GM12892 (cell line): Measurements from ENCODE around the gene HOXD8.

Source experiments
- DNase-seq: peaks from one replicate; pipeline ENCODE4 v3.0.0; 2011; ENCODE audit not compliant: insufficient read length
- FAIRE-seq: peaks from 2 replicates; lab custom pipeline; 2011; peaks lifted over from hg19 to GRCh38; lab: Jason Lieb, UNC
- POLR2A ChIP-seq: IDR thresholded peaks from 2 replicates; pipeline ENCODE4 v1.6.1; 2011; ENCODE audit warnings: low read depth, low read length, control low read depth
- POLR2AphosphoS5 ChIP-seq: IDR thresholded peaks from 2 replicates; pipeline ENCODE4 v1.6.1; 2011; ENCODE audit warnings: low read depth, low read length, control low read depth
- TAF1 ChIP-seq: IDR thresholded peaks from 2 replicates; pipeline ENCODE4 v1.6.1; 2011; ENCODE audit warnings: low read depth, mild to moderate bottlenecking, control low read depth, low read length, borderline replicate concordance

The HOXD8 gene

GRCh38 chr2:176138923-176139660 is 9.6 kb downstream of the HOXD8 start:
- DNase-seq: no peak
- FAIRE-seq: no peak
- TF ChIP-seq POLR2AphosphoS5: no peak
- TF ChIP-seq TAF1: no peak
- no peak for TF ChIP-seq POLR2A

DNA sequence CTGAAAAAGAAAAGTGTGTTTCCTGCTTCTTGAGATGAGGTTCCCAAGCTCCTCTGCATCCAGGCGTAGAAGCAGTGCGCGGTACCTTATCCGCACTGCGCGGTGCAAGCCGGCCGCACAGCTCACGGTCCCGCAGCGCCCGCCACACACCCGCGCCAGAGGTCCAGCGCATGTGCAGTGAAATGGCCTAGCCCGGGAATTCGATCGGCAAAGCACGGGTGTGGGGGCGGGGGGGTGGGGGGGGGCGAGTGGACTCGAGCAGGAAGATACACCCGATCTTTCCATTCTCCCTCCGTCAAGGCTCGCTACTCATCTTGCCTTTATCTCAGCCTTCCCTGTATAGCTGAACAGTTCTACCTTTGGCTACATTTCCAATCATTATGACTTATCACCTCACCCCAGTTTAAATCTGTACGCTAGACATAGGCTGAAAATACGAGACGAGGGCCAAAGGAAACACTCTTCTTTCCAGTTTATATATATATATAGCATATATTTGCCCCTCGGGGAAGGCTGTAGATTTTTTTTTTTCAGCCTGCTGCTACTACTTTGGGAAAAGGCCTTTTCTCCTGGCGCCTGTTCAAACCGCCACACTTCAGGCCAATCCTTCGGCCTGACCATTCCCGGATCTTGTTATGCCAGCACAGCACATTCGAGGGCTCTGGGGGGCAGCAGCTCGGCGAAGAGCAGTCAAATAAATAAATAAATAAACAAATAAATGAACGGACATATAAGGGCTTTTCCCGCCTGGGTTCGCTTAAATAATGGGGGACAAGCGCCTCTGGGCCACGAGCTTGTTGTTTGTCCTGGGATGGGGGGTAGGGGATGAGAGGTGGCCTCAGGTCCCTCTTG is 10.4 kb downstream of the HOXD8 start:
- FAIRE-seq (no peak), DNase-seq (no peak)
- no peak for TF ChIP-seq POLR2AphosphoS5
- TF ChIP-seq TAF1: no peak
- no peak for TF ChIP-seq POLR2A

DNA sequence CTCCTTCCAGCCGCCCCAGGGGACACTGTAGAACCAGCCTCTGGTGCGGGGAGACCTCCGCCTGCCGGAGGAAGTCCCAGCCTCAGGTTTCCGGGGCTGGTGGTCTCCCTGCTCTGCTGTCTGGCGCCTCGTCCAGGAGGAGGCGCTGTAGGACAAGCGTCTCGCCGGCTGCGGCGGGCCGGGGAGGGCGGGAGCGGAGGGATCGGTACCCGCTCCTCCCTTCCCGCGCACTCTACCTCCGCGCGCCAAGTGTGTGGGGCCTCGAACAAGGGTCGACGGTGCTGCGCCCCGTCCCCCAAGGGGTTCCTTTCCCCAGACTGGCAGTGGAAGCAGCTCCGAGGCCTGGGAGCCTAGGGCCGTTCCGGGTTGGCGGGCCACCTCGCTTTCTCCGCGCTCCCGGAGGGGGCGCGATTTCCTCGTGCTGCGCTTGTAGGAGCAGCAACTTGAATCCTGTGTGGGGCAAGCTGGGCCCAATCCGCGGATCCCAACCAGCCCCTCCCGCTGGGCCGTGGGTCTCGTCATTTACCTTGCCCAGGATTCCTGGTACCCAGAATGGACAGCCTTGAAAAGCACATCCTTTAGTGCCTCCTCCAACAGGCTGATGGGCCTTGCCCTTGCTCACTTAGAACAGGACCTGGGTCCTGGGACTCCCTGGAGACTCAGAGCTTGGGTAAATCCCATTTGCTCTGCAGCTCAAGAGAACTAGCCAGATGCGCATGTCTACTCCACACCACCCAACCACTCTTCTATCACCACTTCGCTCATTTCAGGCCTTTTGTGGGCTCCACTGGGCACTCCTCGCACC is 11.2 kb downstream of the HOXD8 start:
- FAIRE-seq (peak; percentile 93), DNase-seq (peak; percentile 92)
- TF ChIP-seq TAF1 (no peak), POLR2AphosphoS5 (no peak), POLR2A (no peak)

GRCh38 chr2:176142281-176142680 is 12.8 kb downstream of the HOXD8 start:
- DNase-seq (no peak), FAIRE-seq (no peak)
- TF ChIP-seq TAF1 (no peak), POLR2AphosphoS5 (no peak), POLR2A (no peak)

DNA sequence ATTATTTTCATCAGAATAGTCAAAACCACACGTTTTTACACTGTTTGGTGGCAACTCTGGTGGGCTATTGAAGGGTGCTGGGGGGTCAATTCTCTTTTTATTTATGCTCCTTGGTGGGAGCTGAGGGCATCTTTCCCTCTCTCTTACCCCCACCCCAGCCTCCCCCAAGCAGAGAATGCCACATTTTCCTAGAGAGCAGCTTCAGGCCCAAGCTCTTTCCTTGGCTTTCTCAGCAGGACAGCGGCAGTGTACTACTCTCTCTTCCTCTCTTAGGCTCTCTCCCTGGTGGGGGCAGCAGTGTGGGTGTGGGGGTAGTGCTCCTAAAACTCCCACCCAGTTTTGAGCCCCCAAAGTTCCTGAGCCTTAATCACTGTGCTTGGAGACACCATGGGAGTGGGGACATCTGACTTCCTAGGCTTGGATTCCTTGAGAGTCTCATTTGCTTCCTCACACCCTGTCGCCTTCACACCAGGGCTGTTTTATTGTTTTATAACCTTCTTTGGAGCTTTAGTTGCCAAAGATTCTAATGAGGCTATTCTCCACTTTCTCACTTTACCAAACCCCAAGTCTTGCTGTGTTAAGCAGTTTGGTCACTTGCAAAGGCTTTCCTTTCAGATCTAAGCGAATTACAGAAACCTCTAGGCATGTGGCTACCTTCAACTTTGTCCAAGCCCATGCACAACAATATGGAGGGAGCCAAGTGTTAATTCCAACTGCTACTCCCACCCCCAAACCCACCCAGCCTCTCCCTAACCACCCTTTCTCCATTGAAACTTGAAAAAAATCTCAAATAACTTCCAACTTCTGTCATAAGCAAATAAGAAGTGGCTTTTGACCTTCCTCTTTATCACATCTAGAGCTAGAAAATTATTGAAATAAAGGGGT is 15.8 kb downstream of the HOXD8 start:
- TF ChIP-seq POLR2AphosphoS5 (no peak), TAF1 (no peak), POLR2A (no peak)
- DNase-seq (no peak), FAIRE-seq (no peak)

DNA sequence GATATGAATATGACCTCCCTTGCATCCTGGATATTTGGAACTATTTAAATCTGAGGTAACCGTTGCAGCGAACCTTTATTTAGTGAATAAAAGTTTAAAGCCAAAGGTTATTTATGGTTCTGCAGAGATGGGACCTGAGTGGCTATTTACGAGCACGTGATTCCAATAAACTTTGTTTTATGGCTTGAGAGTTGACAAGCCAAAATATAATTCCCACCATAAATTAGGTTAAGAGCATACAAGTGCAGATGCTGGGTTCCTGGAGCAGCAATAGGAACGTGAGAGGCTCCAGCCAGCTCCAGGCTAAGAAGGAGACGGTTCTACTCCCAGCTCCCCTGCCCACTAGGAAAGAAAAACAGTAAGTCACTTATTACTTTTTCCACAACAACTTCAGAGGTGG is 16.6 kb downstream of the HOXD8 start:
- DNase-seq (no peak), FAIRE-seq (no peak)
- TF ChIP-seq TAF1 (no peak), POLR2A (no peak), POLR2AphosphoS5 (no peak)

DNA sequence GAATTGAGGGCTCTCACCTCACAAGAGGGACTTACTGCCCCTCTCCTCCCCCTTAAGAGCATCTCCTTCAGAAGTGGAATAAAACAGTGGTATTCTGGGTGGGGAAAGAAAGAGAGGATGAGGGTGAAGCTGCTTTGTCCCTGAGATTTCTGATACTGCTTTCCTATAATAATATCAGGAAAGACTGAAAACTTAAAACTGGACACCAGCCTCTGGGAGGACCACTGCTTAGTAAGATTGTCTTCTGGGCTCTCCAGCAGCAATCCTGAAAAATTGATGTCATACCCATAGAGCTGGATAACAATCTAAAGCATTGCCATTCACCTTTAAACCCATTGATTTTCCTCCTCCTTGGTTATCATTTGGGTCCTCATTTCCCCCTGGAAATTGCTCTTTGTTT is 17.1 kb downstream of the HOXD8 start:
- DNase-seq: no peak
- no peak for FAIRE-seq
- no peak for TF ChIP-seq POLR2A
- no peak for TF ChIP-seq TAF1
- TF ChIP-seq POLR2AphosphoS5: no peak

- TF ChIP-seq POLR2A: no peak
- TF ChIP-seq POLR2AphosphoS5: no peak
- TF ChIP-seq TAF1: no peak
- DNase-seq: no peak
- FAIRE-seq: no peak
Measured at GRCh38 chr2:176147210-176147799, 17.8 kb downstream of the HOXD8 start.

DNA sequence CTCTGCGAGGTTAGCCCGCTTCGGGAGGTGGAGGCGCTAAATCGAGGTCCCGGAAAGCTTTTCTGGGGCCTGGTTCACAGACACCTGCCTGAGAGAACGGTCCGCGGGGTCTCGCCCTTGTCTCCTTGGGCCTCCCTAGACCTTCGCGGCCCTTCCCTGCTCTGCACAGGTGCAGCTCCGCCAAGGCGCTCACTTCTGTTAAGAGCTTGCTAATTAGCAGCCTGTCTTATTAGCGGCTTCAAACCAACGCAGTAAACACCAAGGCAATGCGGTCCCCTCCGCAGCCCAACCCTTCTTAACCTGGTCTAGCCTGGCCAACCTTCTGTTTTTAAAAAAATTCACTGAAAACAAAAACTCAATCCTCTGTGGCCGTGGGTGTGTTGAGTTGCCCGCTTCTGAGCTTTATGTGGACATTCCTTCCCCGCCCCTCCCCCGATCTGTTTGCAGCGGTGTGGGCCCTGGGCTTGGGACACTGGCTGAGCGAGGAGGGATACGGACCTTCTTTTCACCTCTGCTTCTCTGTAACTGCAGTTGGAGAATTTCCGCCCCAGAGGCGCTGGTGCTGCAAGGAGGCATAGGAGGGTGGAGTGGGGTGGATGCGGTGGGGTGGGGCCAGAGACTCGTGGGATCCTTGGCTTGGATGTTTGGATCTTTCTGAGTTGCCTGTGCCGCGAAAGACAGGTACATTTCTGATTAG is 18.4 kb downstream of the HOXD8 start:
- no peak for TF ChIP-seq POLR2A
- no peak for DNase-seq
- no peak for FAIRE-seq
